HG02943 (cell line): Measurements from ENCODE around the gene IFI27.
"Not testable (repeated sequence)": the region's sequence is repeated elsewhere in the genome, so short reads cannot be mapped to it uniquely, and the experiment has no call there.

Experiments used
- ATAC-seq: cut with Tn5 transposase; IDR thresholded peaks from one replicate; pipeline ENCODE4 v1.9.1; 2021; ENCODE audit warnings: mild to moderate bottlenecking, low read depth, moderate library complexity; ENCODE audit not compliant: unreplicated experiment

IFI27 gene

GRCh38 chr14:94110552-94111181 lies at the start of gene IFI27:
Gene IFI27 (plus strand): TSS chr14:94110736.
- ATAC-seq: no peak

DNA sequence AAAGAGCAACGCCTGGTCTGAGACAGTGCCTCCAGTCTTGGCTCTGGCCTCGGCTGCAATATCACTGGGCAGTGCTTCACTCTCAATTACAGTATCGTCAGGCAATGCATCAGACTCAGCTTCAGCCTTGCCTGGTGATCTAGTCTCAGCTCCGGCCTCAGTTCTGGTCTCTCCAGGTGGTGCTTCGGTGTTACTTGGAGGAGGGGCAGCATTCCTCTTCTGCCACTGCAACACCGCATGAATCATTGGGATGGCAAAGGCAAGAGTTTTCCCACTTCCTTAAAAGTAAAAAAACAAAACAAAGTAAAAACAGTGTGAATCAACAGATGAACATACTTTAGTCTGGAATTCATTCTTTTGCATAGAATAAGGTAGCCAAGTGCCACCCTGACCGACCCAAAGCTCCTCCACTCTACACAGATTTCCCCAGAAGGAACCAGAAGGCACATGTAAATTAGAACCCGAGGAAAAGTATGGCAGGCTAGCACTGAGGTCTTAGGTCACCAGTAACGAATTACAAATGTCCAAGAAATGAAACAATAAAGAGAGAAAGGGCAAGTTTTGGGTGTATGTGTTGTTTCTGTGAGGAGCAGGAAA lies 48.1 kb upstream of the IFI27 start:
- ATAC-seq: no peak

GRCh38 chr14:94066089-94066676 lies 44.4 kb upstream of the IFI27 start:
- no peak for ATAC-seq

- not testable (repeated sequence) for ATAC-seq
Measured at GRCh38 chr14:94072076-94072475, 38.5 kb upstream of the IFI27 start.

- no peak for ATAC-seq
Measured at GRCh38 chr14:94074534-94074933, 36.0 kb upstream of the IFI27 start.

GRCh38 chr14:94075008-94075407 lies 35.5 kb upstream of the IFI27 start:
- no peak for ATAC-seq

DNA sequence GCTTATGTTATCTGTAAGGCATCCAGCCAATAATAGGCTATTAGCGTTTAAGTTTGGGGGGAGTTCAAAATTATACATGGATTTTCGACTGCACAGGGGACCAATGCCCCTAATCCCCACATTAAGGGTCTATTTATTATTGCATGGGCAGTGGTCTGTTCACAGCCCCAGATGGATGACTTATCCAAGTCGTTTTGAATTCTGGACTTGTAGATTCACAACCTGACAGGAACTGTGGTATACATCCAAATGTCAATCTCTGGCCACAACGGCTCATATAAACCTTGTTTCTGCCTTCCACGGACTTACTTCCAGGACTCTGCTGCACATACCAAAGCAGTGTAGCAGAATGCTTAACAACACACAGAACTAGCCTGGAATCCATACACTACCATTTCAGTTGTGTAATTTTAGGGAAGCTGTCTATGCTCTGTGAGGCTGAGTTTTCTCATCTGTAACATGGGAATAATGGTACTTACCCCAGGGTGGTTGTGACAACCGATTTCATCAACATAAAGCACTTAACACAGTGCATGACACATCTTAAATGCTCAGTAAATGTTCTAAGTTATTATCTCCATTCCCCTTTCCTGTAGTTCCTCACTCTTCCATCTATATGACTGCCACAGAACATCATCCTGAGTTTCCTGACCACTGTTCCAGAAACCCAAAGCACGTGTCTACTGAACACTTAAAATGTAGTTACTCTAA lies 33.3 kb upstream of the IFI27 start:
- ATAC-seq: no peak

GRCh38 chr14:94077823-94078222 lies 32.7 kb upstream of the IFI27 start:
- ATAC-seq: no peak

DNA sequence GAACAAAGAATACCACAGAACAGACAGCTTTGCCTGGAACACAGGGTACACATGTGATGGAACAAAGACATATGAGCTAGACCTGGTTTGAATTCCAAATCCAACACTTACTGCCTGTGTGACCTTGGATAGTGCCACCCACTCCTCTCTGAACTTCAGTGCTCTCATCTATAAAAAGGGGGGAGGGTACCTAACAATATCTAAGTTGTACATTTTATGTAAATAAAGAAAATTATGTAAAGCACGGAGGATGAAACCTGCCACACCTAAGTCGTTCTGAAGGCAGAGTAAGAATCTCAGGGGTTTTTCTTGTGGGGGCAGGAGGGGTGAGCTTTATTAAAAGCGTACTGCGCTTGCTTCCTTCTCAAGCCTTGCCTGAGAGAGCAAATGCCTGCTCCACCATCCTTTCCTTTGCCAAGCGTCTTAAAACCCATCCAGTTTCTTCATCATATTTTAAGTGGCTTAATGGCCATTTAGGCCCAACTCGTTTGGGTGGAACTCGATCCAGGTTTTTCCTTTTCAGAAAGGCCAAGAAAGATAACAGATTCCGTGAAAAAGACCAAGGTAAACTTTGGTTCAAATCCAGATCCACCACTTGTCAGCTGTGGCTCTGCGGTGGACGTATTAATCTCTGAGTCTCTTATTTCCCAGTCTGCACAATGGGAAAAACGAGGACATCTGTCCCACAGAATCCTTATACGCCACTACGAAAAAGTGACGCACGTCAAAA lies 30.5 kb upstream of the IFI27 start:
- ATAC-seq: no peak

- peak; percentile 94 for ATAC-seq
Measured at GRCh38 chr14:94080621-94081385, 29.7 kb upstream of the IFI27 start, which contains the start of the genes DDX24 and IFI27L1. Gene DDX24 (minus strand): TSS chr14:94081202. CDS start chr14:94079742, 1,460 bp downstream. Gene IFI27L1 (plus strand): TSS chr14:94081310. CDS start chr14:94096938, 15,628 bp downstream.

DNA sequence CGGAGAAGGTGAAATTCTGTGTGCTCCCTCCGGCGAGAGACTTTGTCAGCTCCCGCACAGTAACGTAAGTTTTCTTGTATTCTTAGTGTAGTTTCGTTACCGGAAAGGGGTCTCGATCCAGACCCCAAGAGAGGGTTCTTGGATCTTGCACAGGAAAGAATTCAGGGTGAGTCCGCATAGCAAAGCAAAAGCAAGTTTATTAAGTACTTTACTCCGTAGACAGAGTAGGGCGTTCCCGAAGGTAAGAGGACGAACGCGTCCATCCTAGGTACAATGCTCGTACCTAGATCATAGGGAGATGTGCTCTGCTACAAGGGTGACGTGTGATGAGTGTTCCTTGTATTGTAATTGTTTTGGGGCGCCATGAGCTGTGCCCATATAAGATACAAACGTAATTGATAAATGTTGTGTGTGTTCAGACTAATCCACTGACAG lies 29.1 kb upstream of the IFI27 start:
- peak; percentile 33 for ATAC-seq

- no peak for ATAC-seq
Measured at GRCh38 chr14:94087891-94088290, 22.6 kb upstream of the IFI27 start.

DNA sequence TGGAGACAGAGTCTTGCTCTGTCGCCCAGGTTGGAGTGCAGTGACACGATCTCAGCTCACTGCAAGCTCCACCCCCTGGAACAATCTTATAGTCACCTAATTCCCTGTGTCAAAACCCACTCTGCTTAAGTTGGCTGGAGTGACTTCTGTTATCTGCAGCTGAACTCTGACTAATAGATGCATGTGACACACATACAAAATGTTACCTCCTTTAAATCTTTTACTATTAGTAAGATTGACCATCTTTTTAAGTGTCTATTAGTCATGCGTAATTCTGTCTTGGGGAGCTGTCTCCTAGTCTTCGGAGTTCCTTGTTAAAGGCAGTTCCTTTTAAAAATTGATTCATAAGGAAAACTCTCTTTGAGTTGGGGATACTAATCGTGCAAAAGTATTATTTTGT lies 22.0 kb upstream of the IFI27 start:
- no peak for ATAC-seq

DNA sequence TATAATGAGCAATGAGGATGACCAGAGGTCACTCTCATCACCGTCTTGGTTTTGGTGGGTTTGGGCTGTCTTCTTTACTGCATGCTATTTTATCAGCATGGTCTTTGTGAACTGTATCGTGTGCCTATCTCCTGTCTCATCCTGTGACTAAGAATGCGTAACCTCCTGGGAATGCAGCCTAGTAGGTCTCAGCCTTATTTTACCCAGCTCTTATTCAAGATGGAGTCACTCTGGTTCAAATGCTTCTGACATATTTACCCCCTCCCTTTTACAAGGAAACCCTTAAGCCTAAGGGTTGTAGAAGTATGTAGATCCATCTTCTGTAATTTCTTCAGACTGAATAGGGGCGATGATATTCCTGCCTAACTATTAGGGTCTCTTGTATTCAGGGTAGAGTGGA lies 21.1 kb upstream of the IFI27 start:
- no peak for ATAC-seq

- no peak for ATAC-seq
Measured at GRCh38 chr14:94093418-94093817, 17.1 kb upstream of the IFI27 start.

GRCh38 chr14:94097091-94097490 lies 13.4 kb upstream of the IFI27 start:
- ATAC-seq: no peak

DNA sequence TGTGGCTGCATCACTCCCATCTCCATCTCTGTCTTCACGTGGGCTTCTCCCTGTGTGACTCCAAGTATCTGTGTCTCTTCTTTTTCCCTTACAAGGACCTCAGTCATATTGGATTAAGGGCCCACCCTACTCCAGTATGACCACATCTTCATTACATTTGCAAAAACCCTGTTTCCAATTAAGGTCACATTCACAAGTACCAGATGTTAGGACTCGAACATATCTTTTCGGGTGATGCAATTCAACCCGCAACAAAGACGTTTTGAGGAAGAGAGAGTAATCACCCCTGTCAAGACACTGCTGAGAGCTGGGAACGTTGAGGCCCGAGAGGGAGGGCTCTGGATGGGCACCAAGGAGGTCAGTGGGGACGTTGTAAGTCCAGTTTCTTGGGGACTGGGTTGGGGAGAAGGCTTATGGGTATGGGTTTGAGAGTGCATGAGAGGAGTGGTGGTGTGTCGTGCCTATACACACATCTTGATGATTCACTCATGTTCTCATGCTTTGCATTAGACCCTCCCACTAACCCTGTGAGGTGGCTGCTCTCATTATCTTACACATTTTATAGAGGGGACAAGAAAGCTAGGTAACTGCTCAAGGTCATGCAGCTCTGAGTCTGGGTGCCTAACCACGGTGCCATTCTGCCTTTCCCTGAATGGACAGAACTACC lies 12.1 kb upstream of the IFI27 start:
- no peak for ATAC-seq

GRCh38 chr14:94099006-94099405 lies 11.5 kb upstream of the IFI27 start:
- ATAC-seq: no peak

- ATAC-seq: no peak
Measured at GRCh38 chr14:94100847-94101246, 9.7 kb upstream of the IFI27 start.
